ENCODE data around the gene SEM1.
A peak's percentile ranks its signal among the peaks of the same experiment; 100 is the strongest.
"Not testable (repeated sequence)": the region's sequence is repeated elsewhere in the genome, so short reads cannot be mapped to it uniquely, and the experiment has no call there.

Gene SEM1

DNA sequence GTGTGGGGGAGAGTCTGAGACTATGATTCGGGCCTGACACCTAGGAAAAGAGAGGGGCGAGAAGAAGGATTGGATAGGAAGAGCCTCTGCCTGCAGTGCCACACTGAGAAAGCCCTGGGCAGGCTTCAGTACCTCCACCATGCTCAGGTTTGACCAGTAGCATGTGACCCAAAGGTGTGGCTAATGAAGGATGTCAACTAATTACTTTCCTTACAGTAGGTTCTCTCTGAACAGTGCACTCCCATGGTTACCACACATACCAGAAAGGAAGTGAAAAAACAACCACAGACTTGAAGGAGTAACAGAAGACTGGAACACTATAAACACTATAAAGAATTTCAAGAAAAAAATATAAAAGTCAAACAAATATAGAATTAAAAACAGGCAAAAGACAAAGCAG lies 46.2 kb downstream of the SEM1 start:
- DNase-seq (ENCODE audit: low spot score), result no peak

DNA sequence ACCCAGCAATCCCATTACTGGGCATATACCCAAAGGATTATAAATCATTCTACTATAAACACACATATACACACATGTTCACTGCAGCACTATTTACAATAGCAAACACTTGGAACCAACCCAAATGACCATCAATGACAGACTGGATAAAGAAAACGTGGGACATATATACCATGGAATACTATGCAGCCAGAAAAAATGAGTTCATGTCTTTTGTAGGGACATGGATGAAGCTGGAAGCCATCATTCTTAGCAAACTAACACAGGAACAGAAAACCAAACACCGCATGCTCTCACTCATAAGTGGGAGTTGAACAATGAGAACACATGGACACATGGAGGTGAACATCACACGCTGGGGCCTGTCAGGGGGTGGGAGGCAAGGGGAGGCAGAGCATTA lies 47.5 kb downstream of the SEM1 start:
- not testable (repeated sequence) for DNase-seq (ENCODE audit: low spot score)

DNA sequence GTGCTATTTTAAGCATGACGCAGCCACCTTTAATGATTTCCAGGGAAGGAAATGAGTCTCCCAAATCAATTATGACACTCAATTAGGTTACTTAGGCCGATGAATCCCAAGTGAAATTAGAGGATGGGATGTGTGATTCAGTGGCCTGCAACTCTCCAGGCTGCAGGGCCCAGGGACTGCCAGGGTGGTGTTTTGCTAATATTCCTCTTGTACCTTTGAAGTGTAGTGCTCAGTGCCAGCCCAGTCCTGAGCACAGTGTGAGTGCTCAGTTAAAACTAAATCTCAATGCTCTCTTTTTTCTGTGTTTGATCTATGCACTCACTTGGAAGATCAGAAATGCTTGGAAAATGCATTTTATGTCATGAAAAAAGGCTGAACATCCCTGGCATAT lies 51.6 kb downstream of the SEM1 start:
- no peak for DNase-seq (ENCODE audit: low spot score)

DNA sequence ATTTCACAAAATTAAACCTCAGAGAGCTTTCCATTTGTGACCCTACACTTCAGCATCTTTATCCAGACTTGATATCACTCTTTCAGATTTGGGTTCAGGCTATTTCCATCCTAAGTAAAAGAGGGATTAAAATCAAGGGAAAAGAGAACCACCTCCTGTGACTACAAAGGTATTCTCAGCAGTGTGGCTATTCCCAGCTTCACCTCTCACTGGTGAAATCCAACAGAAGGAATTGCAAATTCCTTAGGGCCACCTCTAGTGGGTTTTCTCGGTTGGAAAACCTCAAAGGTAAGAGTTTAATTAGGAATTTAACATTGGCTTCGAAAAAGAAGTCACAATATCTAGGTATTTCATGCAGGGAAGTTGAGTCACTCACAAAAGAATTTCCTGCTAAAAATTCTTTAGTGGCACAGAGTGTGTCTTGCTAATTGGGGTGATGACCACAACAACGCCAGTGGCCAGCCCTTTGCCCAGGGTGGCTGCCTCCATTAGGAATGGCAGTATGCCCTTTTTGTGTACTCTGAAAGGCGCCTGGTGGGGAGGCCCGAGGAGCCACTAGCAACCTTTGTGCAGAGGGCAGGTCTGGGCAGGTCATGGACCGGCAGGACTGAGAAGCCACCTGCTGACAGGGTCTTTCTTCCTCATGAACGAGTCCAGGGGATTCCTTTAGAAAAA lies 52.2 kb downstream of the SEM1 start:
- peak; percentile 50 for DNase-seq (ENCODE audit: low spot score)

DNA sequence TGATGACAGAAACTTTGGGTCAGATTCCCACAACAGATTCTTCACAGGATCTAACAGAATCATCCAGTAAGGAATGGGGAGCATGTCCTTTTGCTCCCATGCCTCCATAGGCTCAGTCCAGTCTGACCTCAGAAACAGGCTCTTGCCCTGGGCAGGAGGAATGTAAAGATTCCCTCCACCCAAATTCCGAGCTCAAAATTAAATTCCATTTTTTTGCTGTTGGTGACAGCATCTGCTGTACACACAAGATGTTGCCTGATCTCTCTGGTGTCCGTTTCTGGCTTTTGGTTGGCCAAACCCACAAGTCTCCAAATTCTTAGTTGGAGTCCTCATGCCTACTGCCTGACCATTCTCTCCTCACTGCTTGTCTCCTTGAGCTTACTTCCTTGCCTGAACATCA lies 53.7 kb downstream of the SEM1 start:
- DNase-seq (ENCODE audit: low spot score), result peak; percentile 7

DNA sequence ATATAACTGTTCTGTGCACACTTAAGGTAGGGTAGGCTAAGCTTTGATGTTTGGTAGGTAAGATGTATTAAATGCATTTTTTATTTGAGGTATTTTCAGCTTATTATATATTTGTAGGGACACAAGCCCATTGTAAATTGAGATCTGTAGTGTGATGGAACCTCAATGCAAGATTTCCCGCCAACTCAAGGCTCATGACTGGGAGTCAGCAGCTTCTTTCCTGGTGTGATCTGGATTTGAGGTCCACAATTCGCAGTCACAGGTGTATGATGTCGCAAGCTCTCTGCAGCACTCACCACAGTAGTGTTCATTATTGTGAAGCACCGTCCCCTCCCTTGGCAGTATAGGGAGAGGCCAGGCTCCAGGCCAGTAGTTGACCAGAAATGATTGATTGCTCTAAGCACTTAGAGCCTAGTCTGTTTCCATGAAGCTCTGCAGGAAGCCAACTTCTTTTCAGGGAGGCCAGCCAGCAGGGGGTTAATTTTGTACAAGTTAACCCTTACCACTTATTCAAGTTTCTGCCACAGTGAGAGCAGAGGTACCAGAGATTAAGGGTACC lies 54.9 kb downstream of the SEM1 start:
- DNase-seq (ENCODE audit: low spot score), result peak; percentile 50

DNA sequence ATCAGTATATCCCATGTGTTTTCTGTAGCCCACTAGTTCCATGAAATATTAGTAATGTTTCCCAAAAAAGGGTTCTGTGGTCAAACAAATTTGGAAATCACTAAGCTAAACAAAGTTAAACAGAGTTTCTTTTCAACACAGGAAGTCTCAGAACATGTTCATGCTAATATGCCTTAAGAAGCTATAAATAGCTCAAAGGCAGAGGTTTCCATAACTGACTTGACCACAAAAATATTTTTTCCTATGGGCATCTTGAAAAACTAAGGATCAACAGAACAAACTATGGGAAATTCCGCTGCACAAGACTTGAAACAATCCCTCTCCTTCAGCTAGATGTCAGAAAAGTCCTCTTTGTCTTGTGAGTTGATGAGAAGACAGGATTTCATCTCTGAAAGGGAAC lies 59.7 kb downstream of the SEM1 start:
- no peak for DNase-seq (ENCODE audit: low spot score)

DNA sequence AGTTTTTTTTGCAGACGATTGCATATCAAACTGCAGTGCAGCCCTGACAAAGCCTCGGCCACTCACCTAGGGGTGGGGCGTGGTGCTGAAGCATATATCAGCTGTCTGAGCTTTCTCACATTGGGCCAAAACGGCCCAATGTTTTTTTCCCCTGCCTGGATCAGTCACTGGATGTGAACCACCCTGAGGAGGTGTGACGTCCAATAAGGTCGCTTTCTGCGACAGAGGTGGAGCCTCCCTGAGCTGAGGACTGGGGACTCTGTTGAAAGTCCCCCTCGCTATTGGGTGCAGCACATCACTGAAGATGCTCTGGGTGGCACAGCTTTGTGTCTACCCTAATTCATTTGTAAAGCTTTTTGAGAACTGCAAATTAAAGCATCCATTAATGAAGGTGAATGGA lies 60.9 kb downstream of the SEM1 start:
- DNase-seq (ENCODE audit: low spot score), result peak; percentile 7

DNA sequence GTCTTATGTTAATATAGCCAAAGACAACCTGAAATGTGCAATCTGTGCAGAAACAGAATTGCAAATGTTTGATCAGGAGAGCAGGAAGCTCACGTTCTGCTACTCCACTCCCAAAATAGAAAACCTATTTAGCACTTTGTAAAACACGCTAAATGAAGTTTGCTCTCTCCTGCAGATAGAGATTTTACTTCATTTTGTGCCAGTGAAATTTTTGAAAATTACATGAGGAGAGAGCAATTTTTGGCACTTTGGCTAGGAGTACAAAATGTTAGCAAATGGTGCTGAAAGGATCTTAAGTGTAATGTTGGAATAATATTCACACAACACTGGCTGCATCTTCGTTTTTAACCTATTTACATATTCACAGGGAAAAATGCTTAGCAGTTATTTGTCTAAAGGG lies 61.9 kb downstream of the SEM1 start:
- DNase-seq (ENCODE audit: low spot score), result no peak

DNA sequence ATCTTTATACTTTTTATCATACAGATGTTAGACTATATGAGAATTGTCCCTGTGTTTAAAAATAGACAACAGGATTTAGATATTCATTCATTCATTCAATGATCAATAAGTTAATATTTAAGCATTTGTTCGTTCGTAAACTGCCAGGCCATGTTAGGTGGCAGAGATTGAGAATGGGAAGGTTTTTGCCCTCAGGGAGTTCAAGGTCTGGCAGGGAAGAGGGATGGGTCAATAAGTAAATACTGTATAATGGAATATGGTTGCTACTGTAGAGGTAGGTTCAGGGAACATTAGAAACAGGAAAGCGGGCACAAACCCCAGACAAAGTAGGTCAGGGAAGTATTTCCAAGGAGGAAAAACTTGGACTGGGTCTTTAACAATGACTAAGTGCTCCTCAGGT lies 64.6 kb downstream of the SEM1 start:
- DNase-seq (ENCODE audit: low spot score), result no peak

DNA sequence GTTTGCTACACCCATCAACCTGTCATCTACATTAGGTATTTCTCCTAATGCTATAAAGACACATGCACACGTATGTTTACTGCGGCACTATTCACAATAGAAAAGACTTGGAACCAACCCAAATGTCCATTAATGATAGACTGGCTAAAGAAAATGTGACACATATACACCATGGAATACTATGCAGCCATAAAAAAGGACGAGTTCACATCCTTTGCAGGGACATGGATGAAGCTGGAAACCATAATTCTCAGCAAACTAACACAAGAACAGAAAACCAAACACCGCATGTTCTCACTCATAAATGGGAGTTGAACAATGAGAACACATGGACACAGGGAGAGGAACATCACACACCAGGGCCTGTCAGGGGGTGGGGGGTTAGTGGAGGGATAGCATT lies 66.2 kb downstream of the SEM1 start:
- DNase-seq (ENCODE audit: low spot score), result not testable (repeated sequence)

DNA sequence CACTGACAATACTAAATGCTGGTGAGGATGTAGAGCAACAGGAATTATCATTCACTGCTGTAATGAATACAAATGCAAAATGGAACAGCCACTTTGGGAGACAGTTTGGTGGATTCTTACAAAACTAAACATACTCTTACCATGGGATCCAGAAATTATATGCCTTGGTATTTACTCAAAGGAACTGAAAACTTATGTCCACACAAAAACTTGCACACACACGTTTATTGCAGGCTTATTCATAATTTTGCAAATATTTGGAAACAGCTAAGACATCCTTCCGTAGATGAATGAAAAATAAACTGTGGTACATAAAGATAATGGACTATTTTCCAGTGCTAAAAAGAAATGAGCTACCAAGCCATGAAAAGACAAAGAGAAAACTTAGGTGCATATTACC lies 69.6 kb downstream of the SEM1 start:
- no peak for DNase-seq (ENCODE audit: low spot score)

All from iPS-NIHi11 (cell line).